WTC11 (cell line): ENCODE results near the gene RGS2. TPM values are rescaled to one million over a fixed set of nuclear protein-coding genes. Genes with fewer than 3 reads are reported as not detected.

Source experiments
- ATAC-seq: fragments of 200-7000 bp; cut with Tn5 transposase; 2 replicates; pipeline ENCODE4 v1.10.0; 2021; ENCODE audit warnings: mild to moderate bottlenecking, moderate library complexity
- CTCF ChIA-PET: fragments of 300-600 bp; sonication (Branson Sonifier 250); formaldehyde crosslinking; loops from one replicate; lab custom pipeline; 2021; ENCODE audit warnings: antibody characterized with exemption; lab: Charles Lee
- POLR2A ChIA-PET: fragments of 350-600 bp; sonication (Branson Sonifier 250); formaldehyde crosslinking; loops from one replicate; lab custom pipeline; 2021; ENCODE audit warnings: antibody characterized with exemption; lab: Charles Lee
- DNase-seq: peaks from one replicate; pipeline ENCODE4 v3.0.0; 2021; ENCODE audit warnings: low spot score
- H3K27ac Mint-ChIP-seq: 2 replicates; pipeline ENCODE4 v1.8.0; 2021; ENCODE audit warnings: mixed read lengths
- H3K27me3 Mint-ChIP-seq: 2 replicates; pipeline ENCODE4 v1.8.0; 2021; ENCODE audit warnings: low read depth, mild to moderate bottlenecking, moderate library complexity, mixed read lengths
- H3K36me3 Mint-ChIP-seq: 2 replicates; pipeline ENCODE4 v1.8.0; 2021; ENCODE audit warnings: mixed read lengths
- H3K4me1 Mint-ChIP-seq: 2 replicates; pipeline ENCODE4 v1.8.0; 2022; ENCODE audit warnings: mixed read lengths
- H3K4me3 Mint-ChIP-seq: 2 replicates; pipeline ENCODE4 v1.8.0; 2021; ENCODE audit warnings: mild to moderate bottlenecking, moderate library complexity, mixed read lengths
- H3K9me3 Mint-ChIP-seq: 2 replicates; pipeline ENCODE4 v1.8.0; 2021; ENCODE audit warnings: mixed read lengths
- ATF6 ChIP-seq: sonication (generic); formaldehyde crosslinking; IDR thresholded peaks from 2 replicates; pipeline ENCODE4 v1.8.1; 2023; ENCODE audit warnings: mild to moderate bottlenecking, missing genetic modification reagents
- EMX1 ChIP-seq: fragments of 250-450 bp; sonication (Bioruptor Pico); IDR thresholded peaks from 2 replicates; pipeline ENCODE4 v1.8.0; 2021; ENCODE audit warnings: mild to moderate bottlenecking
- ESRRA ChIP-seq: sonication (generic); formaldehyde crosslinking; IDR thresholded peaks from 2 replicates; pipeline ENCODE4 v1.8.1; 2022; ENCODE audit warnings: mild to moderate bottlenecking, missing genetic modification reagents, borderline replicate concordance
- ETV6 ChIP-seq: sonication (generic); formaldehyde crosslinking; IDR thresholded peaks from 2 replicates; pipeline ENCODE4 v1.8.1; 2022; ENCODE audit warnings: mild to moderate bottlenecking, missing genetic modification reagents
- HMGXB4 ChIP-seq: sonication (generic); formaldehyde crosslinking; IDR thresholded peaks from 2 replicates; pipeline ENCODE4 v1.8.1; 2023; ENCODE audit warnings: mild to moderate bottlenecking, moderate library complexity, missing genetic modification reagents
- IRF2 ChIP-seq: sonication (generic); formaldehyde crosslinking; IDR thresholded peaks from 2 replicates; pipeline ENCODE4 v1.8.0; 2022; ENCODE audit warnings: low read depth, missing genetic modification reagents, borderline replicate concordance
- KAT7 ChIP-seq: sonication (generic); formaldehyde crosslinking; IDR thresholded peaks from 2 replicates; pipeline ENCODE4 v1.8.1; 2023; ENCODE audit warnings: missing genetic modification reagents, mild to moderate bottlenecking, borderline replicate concordance
- NFATC4 ChIP-seq: fragments of 250-450 bp; sonication (Bioruptor Pico); IDR thresholded peaks from 2 replicates; pipeline ENCODE4 v1.9.0; 2021; ENCODE audit warnings: mild to moderate bottlenecking
- NR1H2 ChIP-seq: sonication (generic); formaldehyde crosslinking; IDR thresholded peaks from 2 replicates; pipeline ENCODE4 v1.9.0; 2021; ENCODE audit warnings: mild to moderate bottlenecking, moderate library complexity, missing genetic modification reagents
- NR2C2 ChIP-seq: sonication (generic); formaldehyde crosslinking; IDR thresholded peaks from 2 replicates; pipeline ENCODE4 v1.8.0; 2022; ENCODE audit warnings: mild to moderate bottlenecking, missing genetic modification reagents
- SOX15 ChIP-seq: fragments of 250-450 bp; sonication (Bioruptor Pico); IDR thresholded peaks from 2 replicates; pipeline ENCODE4 v1.9.0; 2021; ENCODE audit warnings: mild to moderate bottlenecking
- TEAD1 ChIP-seq: sonication (generic); formaldehyde crosslinking; IDR thresholded peaks from 2 replicates; pipeline ENCODE4 v1.8.0; 2022; ENCODE audit warnings: mild to moderate bottlenecking, missing genetic modification reagents
- ZBTB43 ChIP-seq: sonication (generic); formaldehyde crosslinking; IDR thresholded peaks from 2 replicates; pipeline ENCODE4 v1.8.1; 2023; ENCODE audit warnings: mild to moderate bottlenecking, missing genetic modification reagents
- ZNF138 ChIP-seq: sonication (generic); formaldehyde crosslinking; conservative IDR thresholded peaks from 2 replicates; pipeline ENCODE4 v1.8.1; 2022; ENCODE audit warnings: mild to moderate bottlenecking, moderate library complexity, missing genetic modification reagents
- ZNF232 ChIP-seq: sonication (generic); formaldehyde crosslinking; IDR thresholded peaks from 2 replicates; pipeline ENCODE4 v1.8.0; 2022; ENCODE audit warnings: mild to moderate bottlenecking, missing genetic modification reagents
- ZNF263 ChIP-seq: sonication (generic); formaldehyde crosslinking; IDR thresholded peaks from 2 replicates; pipeline ENCODE4 v1.8.1; 2022; ENCODE audit warnings: low read depth, mild to moderate bottlenecking, moderate library complexity, missing genetic modification reagents
- ZNF425 ChIP-seq: fragments of 250-450 bp; sonication (Bioruptor Pico); conservative IDR thresholded peaks from 2 replicates; pipeline ENCODE4 v1.9.0; 2021; ENCODE audit warnings: mild to moderate bottlenecking
- ZNF532 ChIP-seq: fragments of 250-450 bp; sonication (Bioruptor Pico); IDR thresholded peaks from 2 replicates; pipeline ENCODE4 v1.9.0; 2021; ENCODE audit warnings: mild to moderate bottlenecking, borderline replicate concordance
- ZSCAN18 ChIP-seq: fragments of 250-450 bp; sonication (Bioruptor Pico); IDR thresholded peaks from 2 replicates; pipeline ENCODE4 v2.1.2; 2022; ENCODE audit warnings: mild to moderate bottlenecking, moderate library complexity
- total RNA-seq: library from RNA; stranded (reverse); gene quantifications from 3 replicates; pipeline ENCODE4 v1.2.3, GENCODE V29; 2021

RGS2 gene
- total RNA-seq, 1 experiment from 2014 or later, result 13.1 TPM

GRCh38 chr1:192860478-192861185 is 51.8 kb downstream of the RGS2 start:
- no peak for TF ChIP-seq KAT7 (CRISPR knock-in tag)
- TF ChIP-seq EMX1, result no peak
- no peak for TF ChIP-seq ZNF532
- no peak for TF ChIP-seq ZBTB43 (CRISPR knock-in tag)
- ATAC-seq, result peak; percentile 67
- DNase-seq, result no peak

GRCh38 chr1:192861860-192862259 is 53.0 kb downstream of the RGS2 start:
- Mint-ChIP-seq H3K4me1 (peaks cover 8% of the 10 kb centered on the region), H3K27ac (no peak overlapping the region), H3K4me3 (no peak overlapping the region), H3K9me3 (no peaks in the 10 kb centered on the region), H3K36me3 (peaks cover 3% of the 10 kb centered on the region; the same call in 1 of the 2 replicates), H3K27me3 (no peaks in the 10 kb centered on the region)
- POLR2A ChIA-PET, result no interaction called here
- no peak for ATAC-seq
- no peak for DNase-seq
- CTCF ChIA-PET, result no interaction called here
- TF ChIP-seq ATF6 (CRISPR knock-in tag) (no peak), ZNF232 (CRISPR knock-in tag) (no peak), ZNF425 (CRISPR knock-in tag) (no peak), ETV6 (CRISPR knock-in tag) (no peak), ZNF138 (CRISPR knock-in tag) (no peak), HMGXB4 (CRISPR knock-in tag) (no peak), ZSCAN18 (no peak), ZNF263 (CRISPR knock-in tag) (no peak), SOX15 (CRISPR knock-in tag) (no peak), TEAD1 (CRISPR knock-in tag) (no peak), NR2C2 (CRISPR knock-in tag) (no peak), ESRRA (CRISPR knock-in tag) (no peak), NR1H2 (CRISPR knock-in tag) (no peak), IRF2 (CRISPR knock-in tag) (no peak), NFATC4 (CRISPR knock-in tag) (no peak)

More at GRCh38 chr1:192860478-192861185, 51.8 kb downstream of the RGS2 start:
- Mint-ChIP-seq H3K27ac (no peak overlapping the region), H3K4me3 (no peak overlapping the region), H3K27me3 (no peaks in the 10 kb centered on the region), H3K4me1 (peaks cover 8% of the 10 kb centered on the region), H3K9me3 (no peaks in the 10 kb centered on the region), H3K36me3 (peaks cover 3% of the 10 kb centered on the region; the same call in 1 of the 2 replicates)
- ChIA-PET CTCF (no interaction called here), POLR2A (no interaction called here)
